GM12873 (cell line): Measurements from ENCODE around the gene MACF1.

Experiments used
- TF ChIP-seq, protein P1 (sequence below): IDR thresholded peaks from 2 replicates; pipeline ENCODE4 v1.5.1; 2012; ENCODE audit warnings: low read depth, mild to moderate bottlenecking, moderate library complexity, low read length, control low read depth; ENCODE audit not compliant: insufficient read depth; ENCODE audit errors: missing control alignments

Gene MACF1

DNA sequence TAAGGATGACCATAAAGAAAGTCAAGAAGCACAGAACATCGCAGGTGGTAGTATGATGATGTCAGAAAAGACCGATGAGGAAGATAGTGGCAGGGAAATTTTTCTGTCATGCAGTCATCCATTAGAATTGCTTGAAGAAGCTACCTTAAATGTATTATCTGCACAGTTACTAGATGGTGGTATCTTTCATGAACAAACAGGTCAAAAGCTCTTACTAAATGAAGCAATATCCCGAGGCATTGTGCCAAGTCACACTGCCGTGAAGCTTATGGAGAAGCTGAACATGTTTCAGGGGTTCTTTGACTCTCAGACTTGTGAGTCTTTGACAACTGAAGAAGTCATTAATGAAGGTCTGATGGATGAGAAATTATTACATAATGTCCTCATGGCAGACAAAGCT lies 128.8 kb downstream of the MACF1 start:
- TF ChIP-seq, protein P1, sequence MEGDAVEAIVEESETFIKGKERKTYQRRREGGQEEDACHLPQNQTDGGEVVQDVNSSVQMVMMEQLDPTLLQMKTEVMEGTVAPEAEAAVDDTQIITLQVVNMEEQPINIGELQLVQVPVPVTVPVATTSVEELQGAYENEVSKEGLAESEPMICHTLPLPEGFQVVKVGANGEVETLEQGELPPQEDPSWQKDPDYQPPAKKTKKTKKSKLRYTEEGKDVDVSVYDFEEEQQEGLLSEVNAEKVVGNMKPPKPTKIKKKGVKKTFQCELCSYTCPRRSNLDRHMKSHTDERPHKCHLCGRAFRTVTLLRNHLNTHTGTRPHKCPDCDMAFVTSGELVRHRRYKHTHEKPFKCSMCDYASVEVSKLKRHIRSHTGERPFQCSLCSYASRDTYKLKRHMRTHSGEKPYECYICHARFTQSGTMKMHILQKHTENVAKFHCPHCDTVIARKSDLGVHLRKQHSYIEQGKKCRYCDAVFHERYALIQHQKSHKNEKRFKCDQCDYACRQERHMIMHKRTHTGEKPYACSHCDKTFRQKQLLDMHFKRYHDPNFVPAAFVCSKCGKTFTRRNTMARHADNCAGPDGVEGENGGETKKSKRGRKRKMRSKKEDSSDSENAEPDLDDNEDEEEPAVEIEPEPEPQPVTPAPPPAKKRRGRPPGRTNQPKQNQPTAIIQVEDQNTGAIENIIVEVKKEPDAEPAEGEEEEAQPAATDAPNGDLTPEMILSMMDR, result no peak

DNA sequence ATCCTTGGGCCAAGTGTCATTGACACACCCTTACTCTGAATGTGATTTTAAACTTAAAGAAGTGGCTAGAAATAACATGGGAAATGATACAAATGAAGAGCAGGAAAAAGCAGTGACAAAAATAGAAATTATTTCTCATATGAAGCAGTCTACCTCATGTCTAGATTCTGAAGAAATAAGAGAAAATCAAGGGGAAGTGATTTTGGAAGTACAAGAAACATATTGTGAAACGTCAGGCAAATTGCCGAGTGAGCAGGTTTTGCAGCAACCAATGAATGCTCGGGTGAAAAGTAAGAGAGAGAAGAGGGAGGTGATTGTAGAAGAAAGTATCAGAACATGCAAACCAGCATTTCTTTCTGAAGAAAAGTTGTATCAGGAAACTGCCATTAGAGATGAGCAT lies 130.7 kb downstream of the MACF1 start:
- TF ChIP-seq, protein P1, result no peak

DNA sequence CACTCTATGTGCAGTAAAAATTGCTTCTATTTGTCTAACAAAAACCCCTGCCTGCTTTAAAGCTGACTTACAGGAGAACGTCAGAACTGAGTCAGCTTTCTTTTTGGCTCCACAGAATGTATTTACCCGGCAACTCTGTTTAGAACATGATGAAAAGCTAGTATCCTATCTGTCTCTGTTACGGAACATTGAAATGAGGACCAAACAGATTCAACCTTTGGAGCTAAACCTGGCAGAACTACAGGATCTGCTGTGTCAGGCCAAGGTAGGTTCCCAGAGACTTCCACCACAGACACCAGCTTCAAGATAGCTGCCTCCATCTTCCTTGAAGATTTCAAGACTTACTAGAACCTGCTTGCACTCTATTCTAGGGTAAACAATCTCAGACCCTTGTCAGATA lies 132.6 kb downstream of the MACF1 start:
- TF ChIP-seq, protein P1, result no peak

DNA sequence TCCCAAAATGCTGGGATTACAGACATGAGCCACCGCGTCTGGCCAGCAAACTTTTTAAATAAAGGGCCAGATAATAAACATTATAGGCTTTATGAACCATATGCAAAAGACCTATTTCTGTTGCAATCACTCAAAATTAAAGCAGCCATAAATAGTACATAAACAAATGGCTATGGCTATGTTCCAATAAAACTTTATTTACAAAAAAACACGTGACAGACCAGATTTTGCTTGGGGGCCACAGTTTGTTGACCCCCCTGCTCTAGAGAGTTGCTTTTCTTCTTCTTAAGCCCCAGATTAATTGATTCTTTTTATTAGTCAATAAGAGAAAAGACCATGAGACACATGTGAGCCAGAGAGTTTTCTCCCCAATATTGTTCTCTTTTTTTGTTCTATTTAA lies 138.3 kb downstream of the MACF1 start:
- TF ChIP-seq, protein P1, result no peak

DNA sequence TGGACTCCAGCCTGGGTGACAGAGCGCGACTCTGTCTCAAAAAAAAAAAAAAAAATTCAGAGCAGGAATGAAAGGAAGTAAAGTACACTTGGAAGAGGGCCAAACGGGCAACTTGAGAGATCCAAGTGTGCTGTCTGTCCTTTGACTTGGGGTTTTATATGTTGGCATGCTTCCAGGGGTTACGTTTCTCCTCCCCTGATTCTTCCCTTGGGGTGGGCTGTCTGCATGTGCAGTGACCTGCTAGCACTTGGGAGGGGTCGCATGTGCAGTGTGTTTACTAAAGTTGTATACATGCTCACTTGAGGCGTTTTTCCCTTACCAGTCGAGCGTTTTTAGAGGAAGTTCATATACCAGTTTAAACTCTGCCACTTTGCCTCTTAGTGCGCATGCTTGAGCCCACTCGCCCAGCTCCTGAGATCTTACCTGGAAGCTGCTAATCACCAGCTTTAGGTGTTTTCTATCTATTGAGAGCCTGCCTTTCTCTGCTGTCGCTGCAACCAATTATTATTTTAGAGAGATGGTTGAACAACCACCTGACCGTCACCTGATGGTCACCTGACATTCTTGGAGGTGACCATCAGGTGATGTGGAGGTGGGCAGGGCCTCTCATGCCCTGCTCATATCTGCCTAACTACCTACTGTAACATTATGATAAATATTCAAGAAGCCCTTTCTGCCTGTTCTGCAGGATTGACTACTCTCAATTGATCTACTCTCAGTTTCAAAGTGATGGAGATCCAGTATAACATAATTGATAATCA lies 140.1 kb downstream of the MACF1 start:
- TF ChIP-seq, protein P1, result no peak

DNA sequence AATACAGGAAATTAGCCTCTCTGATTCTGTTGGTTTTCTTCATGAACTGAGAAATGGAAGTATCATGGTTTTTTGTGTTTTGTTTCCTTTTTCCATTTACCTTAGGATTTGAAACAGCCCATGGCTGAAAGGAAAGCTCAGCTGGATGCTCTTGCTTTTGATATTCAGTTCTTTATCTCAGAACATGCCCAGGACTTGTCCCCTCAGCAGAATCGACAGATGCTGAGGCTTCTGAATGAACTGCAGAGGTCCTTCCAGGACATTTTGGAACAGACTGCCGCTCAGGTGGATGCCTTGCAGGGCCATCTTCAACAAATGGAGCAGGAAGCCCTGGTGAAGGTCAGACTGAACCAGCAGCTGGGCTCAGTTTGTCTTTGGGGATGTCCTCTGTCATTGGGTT lies 142.4 kb downstream of the MACF1 start:
- TF ChIP-seq, protein P1, result no peak

DNA sequence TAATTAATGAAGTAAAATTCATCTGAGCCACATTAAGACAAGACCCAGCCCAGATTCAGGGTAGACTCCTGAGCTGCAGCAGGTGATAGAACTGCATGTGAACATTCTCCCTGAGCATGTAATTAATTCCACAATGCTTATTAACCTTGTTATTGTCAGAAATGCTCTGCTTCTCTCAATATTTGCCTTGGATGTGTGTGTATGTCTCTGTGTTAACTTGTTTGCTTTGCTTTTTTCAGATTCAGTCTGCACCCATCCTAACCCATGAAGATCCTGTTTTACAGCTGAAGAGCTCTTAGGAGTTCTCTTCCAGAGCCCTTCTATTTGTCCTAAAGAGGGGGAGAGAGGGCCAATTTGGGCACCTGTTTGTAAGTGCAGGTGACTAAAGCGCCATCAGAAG lies 143.8 kb downstream of the MACF1 start:
- TF ChIP-seq, protein P1, result no peak
